GM21717 (cell line): ENCODE data around the gene ADTRP.

ENCODE experiments used
- ATAC-seq: cut with Tn5 transposase; IDR thresholded peaks from one replicate; pipeline ENCODE4 v1.9.1; 2021; ENCODE audit warnings: mild to moderate bottlenecking, moderate library complexity; ENCODE audit not compliant: unreplicated experiment

Gene ADTRP

GRCh38 chr6:11758878-11759277 is 19.7 kb downstream of the ADTRP start:
- no peak for ATAC-seq

GRCh38 chr6:11756726-11757125 is 21.9 kb downstream of the ADTRP start:
- ATAC-seq: no peak

- no peak for ATAC-seq
Measured at GRCh38 chr6:11756292-11756691, 22.3 kb downstream of the ADTRP start.

GRCh38 chr6:11755725-11756124 is 22.9 kb downstream of the ADTRP start:
- ATAC-seq: no peak

GRCh38 chr6:11754625-11755271 is 23.9 kb downstream of the ADTRP start:
- ATAC-seq: no peak

- ATAC-seq: no peak
Measured at GRCh38 chr6:11753798-11754197, 24.8 kb downstream of the ADTRP start.

- no peak for ATAC-seq
Measured at GRCh38 chr6:11752360-11752759, 26.2 kb downstream of the ADTRP start.

GRCh38 chr6:11750682-11751081 is 27.9 kb downstream of the ADTRP start:
- ATAC-seq: no peak

- no peak for ATAC-seq
Measured at GRCh38 chr6:11748591-11749210, 29.9 kb downstream of the ADTRP start.

- ATAC-seq: no peak
Measured at GRCh38 chr6:11747021-11747420, 31.6 kb downstream of the ADTRP start.

- ATAC-seq: no peak
Measured at GRCh38 chr6:11744753-11745152, 33.9 kb downstream of the ADTRP start.

- ATAC-seq: no peak
Measured at GRCh38 chr6:11744101-11744500, 34.5 kb downstream of the ADTRP start.

- ATAC-seq: no peak
Measured at GRCh38 chr6:11740875-11741274, 37.7 kb downstream of the ADTRP start.

GRCh38 chr6:11738661-11739375 is 39.8 kb downstream of the ADTRP start:
- ATAC-seq: no peak

GRCh38 chr6:11738234-11738633 is 40.4 kb downstream of the ADTRP start:
- ATAC-seq: no peak

- ATAC-seq: no peak
Measured at GRCh38 chr6:11736601-11737000, 42.0 kb downstream of the ADTRP start.

- no peak for ATAC-seq
Measured at GRCh38 chr6:11734861-11735613, 43.6 kb downstream of the ADTRP start.

GRCh38 chr6:11732036-11732631 is 46.5 kb downstream of the ADTRP start:
- ATAC-seq: peak; percentile 64

GRCh38 chr6:11731423-11731822 is 47.2 kb downstream of the ADTRP start:
- ATAC-seq: no peak

GRCh38 chr6:11730641-11731040 is 48.0 kb downstream of the ADTRP start:
- peak; percentile 36 for ATAC-seq

GRCh38 chr6:11729076-11729475 is 49.5 kb downstream of the ADTRP start:
- no peak for ATAC-seq
